SK-N-SH (cell line): ENCODE data around the gene UGDH. TPM values are rescaled to one million over a fixed set of nuclear protein-coding genes. Genes with fewer than 3 reads are reported as not detected.

Source experiments
- CTCF ChIA-PET: fragments of 300-600, 350-600 bp; formaldehyde crosslinking; extraction: SDS; loops from one replicate; lab custom pipeline; 2021; lab: Yijun Ruan, JAX
- POLR2A ChIA-PET: fragments of 350-600 bp; sonication (Branson Sonifier 250); formaldehyde crosslinking; extraction: SDS; loops from one replicate; lab custom pipeline; 2020; ENCODE audit warnings: antibody characterized with exemption, inconsistent platforms; lab: Yijun Ruan, JAX
- DNase-seq: peaks from one replicate; pipeline ENCODE4 v3.0.0; 2012
- H2AFZ ChIP-seq: fragments of 200-600 bp; sonication (generic); 2 replicates; pipeline ENCODE4 v1.8.1; 2016; ENCODE audit warnings: antibody characterized with exemption, mild to moderate bottlenecking, low read depth
- H3F3A ChIP-seq: fragments of 200-600 bp; sonication (generic); replicated peaks from 2 replicates; pipeline ENCODE3; 2016; ENCODE audit warnings: antibody characterized with exemption, mild to moderate bottlenecking; ENCODE audit not compliant: insufficient read depth
- H3K27ac ChIP-seq, 2 experiments: fragments of 200-500 bp in 1 of 2; fragments of 200-600 bp in 1 of 2; sonication (Bioruptor generic) in 1 of 2; sonication (generic), shearing (Covaris generic) in 1 of 2; 2 replicates each; pipeline versions ENCODE4 v1.5.1 to v1.6.1; 2014 to 2016; ENCODE audit warnings: low read depth in 2 of 2, inconsistent platforms in 1 of 2, low read length in 1 of 2, mild to moderate bottlenecking in 1 of 2, mixed read lengths in 1 of 2
- H3K27me3 ChIP-seq: fragments of 200-600 bp; sonication (generic), shearing (Covaris generic); 2 replicates; pipeline ENCODE4 v1.6.1; 2016; ENCODE audit warnings: mixed run types; ENCODE audit not compliant: insufficient read depth
- H3K36me3 ChIP-seq, 2 experiments: fragments of 200-500 bp in 1 of 2; fragments of 200-600 bp in 1 of 2; sonication (Bioruptor generic) in 1 of 2; sonication (generic) in 1 of 2; replicated peaks in 1 of 2; 2 replicates each; pipeline versions ENCODE3 to v1.5.1; 2014 to 2016; ENCODE audit warnings: low read length in 1 of 2, mild to moderate bottlenecking in 1 of 2; ENCODE audit not compliant: insufficient read depth in 2 of 2, control insufficient read depth in 1 of 2
- H3K4me1 ChIP-seq, 2 experiments: fragments of 200-500 bp in 1 of 2; fragments of 200-600 bp in 1 of 2; sonication (Bioruptor generic) in 1 of 2; sonication (generic), shearing (Covaris generic) in 1 of 2; 2 replicates each; pipeline versions ENCODE4 v1.5.1 to v1.6.1; 2014 to 2016; ENCODE audit warnings: low read depth in 1 of 2, low read length in 1 of 2, mixed run types in 1 of 2; ENCODE audit not compliant: insufficient read depth in 2 of 2, control insufficient read depth in 1 of 2
- H3K4me2 ChIP-seq: fragments of 200-600 bp; sonication (generic), shearing (Covaris generic); 2 replicates; pipeline ENCODE4 v1.6.1; 2017; ENCODE audit warnings: mixed run types
- H3K4me3 ChIP-seq, 2 experiments: fragments of 200-500 bp in 1 of 2; fragments of 200-600 bp in 1 of 2; sonication (Bioruptor generic) in 1 of 2; sonication (generic), shearing (Covaris generic) in 1 of 2; 2 replicates each; pipeline versions ENCODE4 v1.5.1 to v1.8.1; 2014 to 2016; ENCODE audit warnings: low read depth in 2 of 2, inconsistent platforms in 1 of 2, low read length in 1 of 2, mild to moderate bottlenecking in 1 of 2, mixed read lengths in 1 of 2, moderate library complexity in 1 of 2
- H3K79me2 ChIP-seq: fragments of 200-600 bp; sonication (generic); 2 replicates; pipeline ENCODE4 v1.8.1; 2017; ENCODE audit warnings: mild to moderate bottlenecking; ENCODE audit not compliant: insufficient read depth
- H3K9ac ChIP-seq: fragments of 200-600 bp; sonication (generic); 2 replicates; pipeline ENCODE4 v1.6.1; 2017; ENCODE audit warnings: mixed run types
- H3K9me2 ChIP-seq: fragments of 200-600 bp; sonication (generic); 2 replicates; pipeline ENCODE4 v1.6.1; 2017; ENCODE audit warnings: mixed run types
- H3K9me3 ChIP-seq: fragments of 200-600 bp; sonication (generic); 2 replicates; pipeline ENCODE4 v1.6.1; 2017; ENCODE audit warnings: mixed run types, mild to moderate bottlenecking, moderate library complexity
- H4K20me1 ChIP-seq: fragments of 200-600 bp; sonication (generic); 2 replicates; pipeline ENCODE4 v1.6.1; 2017; ENCODE audit warnings: mild to moderate bottlenecking, mixed run types; ENCODE audit not compliant: insufficient read depth
- CTCF ChIP-seq: fragments of 200-600 bp; sonication (generic); IDR thresholded peaks from 2 replicates; pipeline ENCODE4 v1.6.1; 2017; ENCODE audit warnings: antibody characterized with exemption, mild to moderate bottlenecking, moderate library complexity
- ELF1 ChIP-seq: IDR thresholded peaks from 2 replicates; pipeline ENCODE4 v1.4.0; 2012
- EP300 ChIP-seq, 2 experiments: IDR thresholded peaks; 2 replicates each; pipeline versions ENCODE4 v1.4.0 to v1.6.1; 2012; ENCODE audit warnings: borderline replicate concordance in 1 of 2, low read depth in 1 of 2, low read length in 1 of 2
- EZH2phosphoT487 ChIP-seq: fragments of 200-600 bp; sonication (generic); IDR thresholded peaks from 2 replicates; pipeline ENCODE4 v1.6.1; 2017; ENCODE audit warnings: low read depth, mixed run types, mild to moderate bottlenecking, antibody characterized with exemption, moderate library complexity, borderline replicate concordance
- FOXJ3 ChIP-seq: sonication (generic); formaldehyde crosslinking; IDR thresholded peaks from 2 replicates; pipeline ENCODE4 v1.5.1; 2020; ENCODE audit warnings: mild to moderate bottlenecking, missing genetic modification reagents
- FOXM1 ChIP-seq: IDR thresholded peaks from 2 replicates; pipeline ENCODE4 v1.4.0; 2012; ENCODE audit warnings: low read depth, mild to moderate bottlenecking
- GABPA ChIP-seq: IDR thresholded peaks from 2 replicates; pipeline ENCODE4 v1.4.0; 2012; ENCODE audit warnings: low read depth, mild to moderate bottlenecking
- GATA2 ChIP-seq: sonication (generic); formaldehyde crosslinking; IDR thresholded peaks from 2 replicates; pipeline ENCODE4 v1.5.0; 2020; ENCODE audit warnings: mild to moderate bottlenecking, missing genetic modification reagents
- IRF3 ChIP-seq: fragments of 150-350 bp; IDR thresholded peaks from 2 replicates; pipeline ENCODE4 v1.6.1; 2016; ENCODE audit warnings: mild to moderate bottlenecking, low read depth, low read length
- NFIC ChIP-seq: IDR thresholded peaks from 2 replicates; pipeline ENCODE4 v1.4.0; 2012; ENCODE audit warnings: borderline replicate concordance
- NRF1 ChIP-seq: IDR thresholded peaks from 2 replicates; pipeline ENCODE4 v1.6.1; 2012; ENCODE audit warnings: low read depth, mild to moderate bottlenecking, low read length
- RAD21 ChIP-seq: IDR thresholded peaks from 2 replicates; pipeline ENCODE4 v1.6.1; 2012; ENCODE audit warnings: mild to moderate bottlenecking, low read length
- REST ChIP-seq: IDR thresholded peaks from 2 replicates; pipeline ENCODE4 v1.6.1; 2012; ENCODE audit warnings: mild to moderate bottlenecking, low read depth, low read length, moderate library complexity
- RXRA ChIP-seq: IDR thresholded peaks from 2 replicates; pipeline ENCODE4 v1.4.0; 2012; ENCODE audit warnings: low read depth, mild to moderate bottlenecking, borderline replicate concordance
- SIN3A ChIP-seq: IDR thresholded peaks from 2 replicates; pipeline ENCODE4 v1.6.1; 2012; ENCODE audit warnings: low read depth, mild to moderate bottlenecking, low read length, moderate library complexity, borderline replicate concordance
- SMC3 ChIP-seq: IDR thresholded peaks from 2 replicates; pipeline ENCODE4 v1.6.1; 2012; ENCODE audit warnings: low read depth, low read length, improper control_type of control experiment
- TAF1 ChIP-seq: IDR thresholded peaks from 2 replicates; pipeline ENCODE4 v1.6.1; 2012; ENCODE audit warnings: low read depth, mild to moderate bottlenecking, low read length, moderate library complexity, borderline replicate concordance
- TEAD4 ChIP-seq: IDR thresholded peaks from 2 replicates; pipeline ENCODE4 v1.4.0; 2012; ENCODE audit warnings: mild to moderate bottlenecking, borderline replicate concordance; ENCODE audit not compliant: insufficient read depth
- USF2 ChIP-seq: fragments of 150-350 bp; IDR thresholded peaks from 2 replicates; pipeline ENCODE4 v1.6.1; 2017; ENCODE audit warnings: antibody characterized with exemption, low read length, low read depth, borderline replicate concordance
- WGBS: methylation state at CpG from one replicate; pipeline ENCODE4 v1.1.6; 2017; ENCODE audit warnings: low lambda C conversion rate; 5-methylcytosine and 5-hydroxymethylcytosine counted together
- polyA plus RNA-seq, 3 experiments: library from polyadenylated mRNA; depleted of rRNA; stranded (reverse); fragments of >200 nt; gene quantifications; 2 replicates each; pipeline ENCODE4 v1.2.3, GENCODE V29; 2012

Gene UGDH
- polyA plus RNA-seq, 1 of the 3 experiments (the other 2 are of a cell fraction), result 41.6 TPM

GRCh38 chr4:39472396-39472795, 54.8 kb downstream of the UGDH start:
- Histone ChIP-seq H3K27ac (no peak overlapping the region), H3K79me2 (no peaks in the 10 kb centered on the region), H3K27me3 (no peaks in the 10 kb centered on the region), H3K9me3 (no peaks in the 10 kb centered on the region), H3K4me2 (no peak overlapping the region), H3K9ac (no peak overlapping the region), H3K36me3 (peaks cover 19 to 31% of the 10 kb centered on the region in 2 experiments), H3F3A (peaks cover 11% of the 10 kb centered on the region), H3K4me1 (no peaks in the 10 kb centered on the region; a peak in 1 of 4 replicates), H4K20me1 (no peaks in the 10 kb centered on the region), H2AFZ (no peak overlapping the region), H3K9me2 (no peaks in the 10 kb centered on the region), H3K4me3 (no peak overlapping the region)
- WGBS, result 97% methylated on average over 3 of the region's 3 CpGs
- POLR2A ChIA-PET, result no interaction called here
- DNase-seq, result no peak
- CTCF ChIA-PET, result interaction anchor here (1.4 kb wide), 1 partner anchor 223 kb away, joined by 3 read pairs; no protein-coding TSS in a partner anchor
- TF ChIP-seq USF2 (no peak), FOXJ3 (CRISPR knock-in tag) (no peak), SMC3 (no peak), NRF1 (no peak), GATA2 (CRISPR knock-in tag) (no peak), EZH2phosphoT487 (no peak), SIN3A (no peak), RAD21 (no peak), RXRA (no peak), REST (no peak), TAF1 (no peak), IRF3 (no peak), TEAD4 (no peak), CTCF (no peak), GABPA (no peak), FOXM1 (no peak), NFIC (no peak), EP300 (IDR thresholded peaks at IDR 0.05; ENCODE audit: borderline replicate concordance in 1 of 2, low read depth in 1 of 2, low read length in 1 of 2) (no peak), ELF1 (no peak)
